SK-N-SH treated with all-trans-retinoic acid at 6 μM for 48 hours (cell line): ENCODE results near the gene AGAP2.

Experiments used
- ATAC-seq: fragments of 200-7000 bp; cut with Tn5 transposase; 3 replicates; pipeline ENCODE4 v1.9.1; 2020; ENCODE audit warnings: mild to moderate bottlenecking, moderate library complexity
- ARNTL ChIP-seq: fragments of 450-650 bp; formaldehyde crosslinking; IDR thresholded peaks from 2 replicates; pipeline ENCODE4 v1.5.0; 2020; ENCODE audit warnings: low read depth, mild to moderate bottlenecking, moderate library complexity, borderline replicate concordance
- BACH2 ChIP-seq: fragments of 250-450 bp; sonication (Bioruptor Pico); IDR thresholded peaks from 2 replicates; pipeline ENCODE4 v1.9.0; 2021; ENCODE audit warnings: mild to moderate bottlenecking, borderline replicate concordance
- CREB5 ChIP-seq: fragments of 250-450 bp; sonication (Bioruptor Pico); IDR thresholded peaks from 2 replicates; pipeline ENCODE4 v1.5.1; 2020; ENCODE audit warnings: low read depth, mild to moderate bottlenecking, moderate library complexity
- CSDC2 ChIP-seq: fragments of 250-450 bp; sonication (Bioruptor Pico); IDR thresholded peaks from 2 replicates; pipeline ENCODE4 v1.5.0; 2020; ENCODE audit warnings: mild to moderate bottlenecking, moderate library complexity
- CSRNP3 ChIP-seq: fragments of 250-450 bp; sonication (Bioruptor Pico); IDR thresholded peaks from 2 replicates; pipeline ENCODE4 v1.5.1; 2021; ENCODE audit warnings: mild to moderate bottlenecking, moderate library complexity
- ESRRG ChIP-seq: fragments of 250-450 bp; sonication (Bioruptor Pico); IDR thresholded peaks from 2 replicates; pipeline ENCODE4 v1.6.1; 2021; ENCODE audit warnings: mild to moderate bottlenecking
- OSR1 ChIP-seq: fragments of 250-450 bp; sonication (Bioruptor Pico); IDR thresholded peaks from 2 replicates; pipeline ENCODE4 v1.8.0; 2022; ENCODE audit warnings: moderate library complexity, mild to moderate bottlenecking, inconsistent platforms
- PATZ1 ChIP-seq: fragments of 250-450 bp; sonication (Bioruptor Pico); IDR thresholded peaks from 2 replicates; pipeline ENCODE4 v1.8.0; 2020; ENCODE audit warnings: mild to moderate bottlenecking, moderate library complexity, borderline replicate concordance
- POU6F1 ChIP-seq: fragments of 250-450 bp; sonication (Bioruptor Pico); IDR thresholded peaks from 2 replicates; pipeline ENCODE4 v1.8.0; 2021; ENCODE audit warnings: low read depth, mild to moderate bottlenecking, moderate library complexity, borderline replicate concordance
- PPARA ChIP-seq: fragments of 250-450 bp; sonication (Bioruptor Pico); IDR thresholded peaks from 2 replicates; pipeline ENCODE4 v1.5.0; 2020; ENCODE audit warnings: mild to moderate bottlenecking, borderline replicate concordance
- RARB ChIP-seq: fragments of 250-450 bp; sonication (Bioruptor Pico); IDR thresholded peaks from 2 replicates; pipeline ENCODE4 v1.8.0; 2021; ENCODE audit warnings: mild to moderate bottlenecking, moderate library complexity
- SNAI2 ChIP-seq: fragments of 250-450 bp; sonication (Bioruptor Pico); IDR thresholded peaks from 2 replicates; pipeline ENCODE4 v1.5.0; 2020; ENCODE audit warnings: mild to moderate bottlenecking, moderate library complexity
- TCF4 ChIP-seq: fragments of 250-450 bp; sonication (Bioruptor Pico); IDR thresholded peaks from 2 replicates; pipeline ENCODE4 v1.8.0; 2021; ENCODE audit warnings: mild to moderate bottlenecking, moderate library complexity, borderline replicate concordance
- TOX ChIP-seq: fragments of 250-450 bp; sonication (Bioruptor Pico); IDR thresholded peaks from 2 replicates; pipeline ENCODE4 v1.8.0; 2021; ENCODE audit warnings: mild to moderate bottlenecking, moderate library complexity, borderline replicate concordance
- TSHZ2 ChIP-seq: fragments of 250-450 bp; sonication (Bioruptor Pico); IDR thresholded peaks from 2 replicates; pipeline ENCODE4 v1.5.0; 2020; ENCODE audit warnings: mild to moderate bottlenecking, moderate library complexity
- ZC3H10 ChIP-seq: fragments of 250-450 bp; sonication (Bioruptor Pico); IDR thresholded peaks from 2 replicates; pipeline ENCODE4 v1.5.1; 2021; ENCODE audit warnings: mild to moderate bottlenecking, moderate library complexity
- ZNF565 ChIP-seq: fragments of 450-650 bp; formaldehyde crosslinking; conservative IDR thresholded peaks from 2 replicates; pipeline ENCODE4 v1.5.0; 2020; ENCODE audit warnings: low read depth, mild to moderate bottlenecking, moderate library complexity
- ZNF70 ChIP-seq: fragments of 450-650 bp; formaldehyde crosslinking; IDR thresholded peaks from 2 replicates; pipeline ENCODE4 v1.5.0; 2020; ENCODE audit warnings: mild to moderate bottlenecking, moderate library complexity
- ZNF8 ChIP-seq: fragments of 450-650 bp; formaldehyde crosslinking; IDR thresholded peaks from 2 replicates; pipeline ENCODE4 v1.5.0; 2020; ENCODE audit warnings: mild to moderate bottlenecking, moderate library complexity

The AGAP2 gene

GRCh38 chr12:57726884-57727757, 11.4 kb downstream of the AGAP2 start:
- no peak for ATAC-seq
- TF ChIP-seq ESRRG (CRISPR knock-in tag) (no peak), ZNF565 (no peak), PATZ1 (no peak), CSDC2 (no peak), RARB (no peak), TOX (CRISPR knock-in tag) (no peak), ARNTL (CRISPR knock-in tag) (no peak)

- no peak for TF ChIP-seq POU6F1 (CRISPR knock-in tag)
- no peak for TF ChIP-seq TOX (CRISPR knock-in tag)
- no peak for TF ChIP-seq TCF4 (CRISPR knock-in tag)
- TF ChIP-seq TSHZ2 (CRISPR knock-in tag) = no peak
- no peak for TF ChIP-seq BACH2 (CRISPR knock-in tag)
- no peak for TF ChIP-seq ZNF70 (CRISPR knock-in tag)
- no peak for TF ChIP-seq OSR1 (CRISPR knock-in tag)
- no peak for TF ChIP-seq ZNF8 (CRISPR knock-in tag)
- no peak for TF ChIP-seq CSRNP3 (CRISPR knock-in tag)
- no peak for TF ChIP-seq ESRRG (CRISPR knock-in tag)
- no peak for TF ChIP-seq ZC3H10 (CRISPR knock-in tag)
- no peak for TF ChIP-seq PPARA
- no peak for TF ChIP-seq SNAI2 (CRISPR knock-in tag)
- ATAC-seq = peak; percentile 96
Observed at GRCh38 chr12:57726151-57726883, 12.2 kb downstream of the AGAP2 start.

GRCh38 chr12:57725851-57726150, 12.7 kb downstream of the AGAP2 start:
- TF ChIP-seq ARNTL (CRISPR knock-in tag) (no peak), RARB (no peak), ZC3H10 (CRISPR knock-in tag) (no peak), OSR1 (CRISPR knock-in tag) (no peak), CREB5 (CRISPR knock-in tag) (no peak), ZNF565 (no peak), ZNF8 (CRISPR knock-in tag) (no peak), SNAI2 (CRISPR knock-in tag) (no peak), PATZ1 (no peak)
- TF ChIP-seq, all 23 proteins: peak for 0
- ATAC-seq = no peak
